AG10803 (cell line): Measurements from ENCODE around the gene LAMC1.

Experiments used
- DNase-seq: peaks from one replicate; pipeline ENCODE4 v3.0.0; 2010; ENCODE audit warnings: low read depth
- H3K4me3 ChIP-seq: 2 replicates; pipeline ENCODE4 v1.5.1; 2011; ENCODE audit warnings: mild to moderate bottlenecking, low read length, control low read depth
- TF ChIP-seq, protein P1 (sequence below): conservative IDR thresholded peaks from 2 replicates; pipeline ENCODE4 v1.5.1; 2011; ENCODE audit warnings: mild to moderate bottlenecking, low read length, control low read depth, inconsistent platforms

LAMC1 gene

DNA sequence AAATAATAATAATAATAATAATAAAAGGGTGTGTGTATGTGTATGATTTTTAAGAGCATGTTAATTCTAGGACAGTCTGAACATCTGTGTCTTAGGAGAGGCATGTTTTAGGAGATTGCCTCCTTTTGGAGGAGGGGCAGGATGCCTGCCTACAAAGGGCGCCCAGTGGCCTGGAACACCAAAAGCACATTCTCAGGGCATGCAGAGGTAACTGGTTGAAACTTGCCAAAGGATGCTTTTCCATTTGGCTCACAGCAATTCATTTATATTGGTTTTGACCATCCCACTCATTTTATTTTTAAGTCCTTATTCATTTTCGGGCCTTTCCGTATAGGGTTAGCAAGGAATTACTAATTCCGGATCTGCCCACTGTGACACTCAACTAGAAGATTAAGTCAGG lies 141.7 kb downstream of the LAMC1 start:
- no peak for DNase-seq
- H3K4me3 ChIP-seq: no peak overlapping the region
- TF ChIP-seq, protein P1, sequence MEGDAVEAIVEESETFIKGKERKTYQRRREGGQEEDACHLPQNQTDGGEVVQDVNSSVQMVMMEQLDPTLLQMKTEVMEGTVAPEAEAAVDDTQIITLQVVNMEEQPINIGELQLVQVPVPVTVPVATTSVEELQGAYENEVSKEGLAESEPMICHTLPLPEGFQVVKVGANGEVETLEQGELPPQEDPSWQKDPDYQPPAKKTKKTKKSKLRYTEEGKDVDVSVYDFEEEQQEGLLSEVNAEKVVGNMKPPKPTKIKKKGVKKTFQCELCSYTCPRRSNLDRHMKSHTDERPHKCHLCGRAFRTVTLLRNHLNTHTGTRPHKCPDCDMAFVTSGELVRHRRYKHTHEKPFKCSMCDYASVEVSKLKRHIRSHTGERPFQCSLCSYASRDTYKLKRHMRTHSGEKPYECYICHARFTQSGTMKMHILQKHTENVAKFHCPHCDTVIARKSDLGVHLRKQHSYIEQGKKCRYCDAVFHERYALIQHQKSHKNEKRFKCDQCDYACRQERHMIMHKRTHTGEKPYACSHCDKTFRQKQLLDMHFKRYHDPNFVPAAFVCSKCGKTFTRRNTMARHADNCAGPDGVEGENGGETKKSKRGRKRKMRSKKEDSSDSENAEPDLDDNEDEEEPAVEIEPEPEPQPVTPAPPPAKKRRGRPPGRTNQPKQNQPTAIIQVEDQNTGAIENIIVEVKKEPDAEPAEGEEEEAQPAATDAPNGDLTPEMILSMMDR: no peak

DNA sequence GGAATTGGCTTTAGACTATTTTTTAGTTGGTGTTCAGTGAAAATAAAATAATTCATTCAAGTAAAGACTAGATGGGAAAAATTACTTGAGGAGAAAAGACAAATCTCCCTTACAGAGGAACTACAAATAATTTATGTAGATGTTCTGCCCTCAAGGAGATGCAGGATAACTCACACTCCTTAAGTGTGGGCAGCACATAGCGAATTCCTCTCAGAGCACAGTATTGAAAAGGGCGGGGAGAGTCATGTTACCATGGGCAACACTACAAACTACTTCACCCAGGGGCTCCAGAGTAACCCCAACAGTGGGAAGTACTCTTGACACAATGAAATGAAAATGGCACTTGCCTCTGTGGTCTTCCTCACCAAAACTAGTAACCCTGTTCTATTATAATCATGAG lies 142.2 kb downstream of the LAMC1 start:
- no peak for DNase-seq
- no peak overlapping the region for H3K4me3 ChIP-seq
- TF ChIP-seq, protein P1: no peak

DNA sequence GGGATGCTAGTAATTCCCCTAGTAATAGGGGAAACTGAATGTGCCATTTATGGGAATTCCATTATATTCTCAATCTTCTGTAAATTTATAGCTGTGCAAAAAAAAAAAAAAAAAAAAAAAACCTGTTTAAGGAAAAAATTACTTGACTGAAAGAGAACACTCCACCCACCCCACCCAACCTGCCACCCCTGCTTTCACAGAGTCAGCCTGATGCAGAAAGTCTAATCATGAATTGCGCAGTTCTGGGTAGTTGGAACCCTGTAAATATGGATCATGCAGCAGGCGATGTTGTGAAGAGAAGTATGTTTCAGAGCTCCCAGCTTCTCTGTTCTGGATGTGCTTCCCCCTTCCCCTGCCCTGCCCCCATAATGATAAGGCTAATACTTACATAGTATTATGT lies 143.2 kb downstream of the LAMC1 start:
- DNase-seq: no peak
- no peak overlapping the region for H3K4me3 ChIP-seq
- TF ChIP-seq, protein P1: no peak

DNA sequence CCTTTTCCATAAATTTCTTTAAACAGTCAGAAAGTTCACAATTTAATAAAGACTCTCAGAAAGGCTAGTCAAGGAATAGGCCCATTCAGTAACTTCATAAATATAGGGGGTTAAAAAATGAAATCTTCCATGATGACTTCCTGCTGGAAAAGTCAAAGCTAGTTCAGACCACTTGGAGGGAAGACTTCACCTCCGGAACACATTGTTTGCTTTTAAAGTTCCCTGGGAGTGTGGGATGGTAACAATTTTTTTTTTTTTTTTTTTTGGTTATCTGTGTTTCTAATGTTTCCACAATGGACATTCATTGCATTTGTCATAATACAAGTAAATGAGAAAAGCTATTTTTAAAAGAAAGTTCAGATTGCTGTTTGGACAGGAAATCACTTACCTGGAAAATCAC lies 144.5 kb downstream of the LAMC1 start:
- TF ChIP-seq, protein P1: no peak
- no peak overlapping the region for H3K4me3 ChIP-seq
- DNase-seq: no peak

DNA sequence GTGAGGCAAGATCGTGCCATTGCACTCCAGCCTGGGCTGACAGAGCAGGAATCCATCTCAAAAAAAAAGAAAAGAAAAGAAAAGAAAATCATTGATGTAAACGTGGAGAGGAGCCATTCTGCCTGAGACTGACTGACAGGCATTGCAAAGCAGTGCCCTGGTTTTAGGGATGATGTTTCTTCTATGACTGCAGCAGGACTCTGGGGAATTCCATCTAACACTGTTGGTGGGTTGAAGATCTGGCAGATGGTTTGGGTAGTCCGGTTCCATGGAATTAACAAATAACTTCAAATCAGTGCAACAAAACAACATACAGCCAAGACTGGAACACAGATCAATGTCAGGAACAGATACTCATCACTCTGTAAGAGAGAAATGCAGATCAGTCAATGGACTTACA lies 145.1 kb downstream of the LAMC1 start:
- no peak for DNase-seq
- TF ChIP-seq, protein P1: no peak
- H3K4me3 ChIP-seq: no peak overlapping the region

DNA sequence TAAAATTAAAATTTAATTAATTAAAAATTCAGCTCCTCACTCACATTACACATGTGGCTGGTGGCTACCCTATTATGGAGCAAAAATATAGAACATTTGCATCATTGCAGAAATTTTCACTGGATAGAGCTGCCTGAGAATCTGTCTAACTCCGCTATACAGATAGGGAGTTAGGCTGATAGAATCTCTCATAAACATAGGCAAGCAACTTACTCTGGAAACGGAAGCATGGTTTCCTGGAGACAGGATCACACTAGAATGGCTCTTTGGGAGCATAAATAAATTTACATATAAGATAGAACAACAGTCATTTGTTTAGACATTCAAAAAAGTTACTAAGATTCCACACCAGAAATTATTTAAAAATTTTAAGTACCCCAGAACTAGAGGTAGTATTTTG lies 150.6 kb downstream of the LAMC1 start:
- no peak overlapping the region for H3K4me3 ChIP-seq
- no peak for DNase-seq
- TF ChIP-seq, protein P1: no peak

DNA sequence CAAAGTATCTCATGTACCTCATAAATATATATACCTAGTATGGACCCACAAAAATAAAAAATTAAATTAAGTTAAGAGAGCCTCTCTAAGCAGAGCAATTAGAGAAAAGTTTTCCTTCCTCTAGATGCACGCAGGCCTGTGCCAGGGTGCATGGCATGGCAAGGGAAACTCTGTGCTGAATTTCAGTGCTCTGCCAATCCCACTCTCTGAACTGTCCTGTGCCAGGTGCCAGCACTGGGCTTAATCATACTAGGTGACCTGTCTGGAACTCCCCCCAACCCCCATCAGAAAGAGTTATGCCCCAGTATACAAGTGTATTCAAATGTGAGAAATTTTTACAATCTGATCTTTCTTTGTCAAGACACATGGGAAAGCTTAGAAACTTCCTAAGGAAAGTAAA lies 152.4 kb downstream of the LAMC1 start:
- TF ChIP-seq, protein P1: no peak
- no peak for DNase-seq
- no peak overlapping the region for H3K4me3 ChIP-seq
